Body of pancreas (tissue), 4 donors: ENCODE results near the gene SYNPO.

Source experiments
- CTCF ChIP-seq, 7 experiments: fragments of 450-650 bp in 4 of 7; fragments of 200-600 bp in 3 of 7; sonication (generic) in 3 of 7; IDR thresholded peaks; one replicate each; pipeline ENCODE4 v1.5.1; 2016 to 2019; ENCODE audit warnings: antibody characterized with exemption in 7 of 7
- POLR2A ChIP-seq, 3 donors: fragments of 450-650 bp; IDR thresholded peaks; one replicate each; pipeline ENCODE4 v1.6.1; 2016; ENCODE audit warnings: antibody characterized with exemption in 3 of 3, mild to moderate bottlenecking in 2 of 3

DNA sequence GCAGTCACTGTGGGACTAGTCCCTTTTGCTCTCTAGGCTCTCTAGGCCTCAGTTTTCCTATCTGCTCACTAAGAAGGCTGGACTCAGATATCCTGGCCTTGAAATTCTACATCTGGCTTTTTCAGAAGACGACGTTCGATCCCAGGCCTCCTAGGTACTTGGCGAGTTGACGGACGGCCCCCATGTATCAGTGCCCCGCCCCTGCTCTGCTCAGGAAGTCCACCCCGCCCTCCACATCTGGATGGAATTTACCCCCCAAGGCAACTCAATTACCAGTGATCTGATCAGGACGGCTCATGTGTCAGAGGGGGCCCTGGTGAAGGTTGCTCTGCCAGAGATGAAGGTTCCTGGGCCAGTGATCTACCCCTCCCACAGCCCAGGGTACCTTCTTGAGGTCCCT is 44.1 kb upstream of the SYNPO start:
- no peak for TF ChIP-seq CTCF (IDR thresholded peaks at IDR 0.05)
- no peak for TF ChIP-seq POLR2A (IDR thresholded peaks at IDR 0.05)
